ENCODE data around the gene SELP. TPM values are rescaled to one million over a fixed set of nuclear protein-coding genes. Genes with fewer than 3 reads are reported as not detected.
"Not testable (repeated sequence)": the region's sequence is repeated elsewhere in the genome, so short reads cannot be mapped to it uniquely, and the experiment has no call there.

The SELP gene
- not detected in 2 replicates for total RNA-seq (2014; rRNA removed; shearing (Covaris generic))

DNA sequence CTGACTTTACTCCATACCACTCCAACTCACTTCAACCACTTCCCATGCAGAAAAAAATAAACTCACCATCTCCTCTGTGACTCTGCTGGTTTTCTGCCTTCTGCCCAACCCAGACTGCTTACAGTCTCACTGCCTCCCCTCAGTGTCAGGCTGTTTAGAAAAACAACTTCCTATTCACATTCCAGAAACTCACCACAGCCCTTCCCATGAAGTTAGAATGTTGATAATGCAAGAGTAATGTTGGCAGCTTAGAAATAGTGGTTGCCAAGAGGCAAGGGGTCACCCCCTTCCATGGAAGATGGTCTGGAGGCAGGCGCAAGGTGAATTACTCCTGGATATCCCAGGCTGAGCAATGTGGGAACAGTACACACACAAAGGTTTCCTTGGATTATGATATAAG lies at the start of gene SELP:
Gene SELP, minus strand, starts transcription at position 119 of the 400 bp plus-strand sequence. Its CDS starts 50 bp downstream, at position 69.
- peak; percentile 4 for DNase-seq (ENCODE audit: low spot score)

DNA sequence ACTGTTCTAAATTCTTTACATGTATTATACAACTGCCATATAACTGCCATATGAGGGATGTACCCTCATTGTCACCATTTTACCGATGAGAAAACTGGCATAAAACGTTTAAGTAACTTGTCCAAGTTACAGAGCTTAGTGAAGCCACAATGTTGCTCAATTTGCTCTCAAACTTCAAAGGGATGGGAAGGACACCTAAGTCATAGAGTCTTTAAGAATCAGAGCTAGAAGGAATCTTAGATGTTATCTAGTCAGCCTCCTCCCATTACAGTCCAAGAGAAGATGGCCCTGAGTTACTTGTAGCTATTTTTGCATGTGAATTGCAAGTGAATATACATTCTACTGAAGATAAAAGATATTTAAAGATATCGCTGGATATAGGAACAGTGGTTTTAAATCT lies 49.8 kb upstream of the SELP start:
- no peak for DNase-seq (ENCODE audit: low spot score)

DNA sequence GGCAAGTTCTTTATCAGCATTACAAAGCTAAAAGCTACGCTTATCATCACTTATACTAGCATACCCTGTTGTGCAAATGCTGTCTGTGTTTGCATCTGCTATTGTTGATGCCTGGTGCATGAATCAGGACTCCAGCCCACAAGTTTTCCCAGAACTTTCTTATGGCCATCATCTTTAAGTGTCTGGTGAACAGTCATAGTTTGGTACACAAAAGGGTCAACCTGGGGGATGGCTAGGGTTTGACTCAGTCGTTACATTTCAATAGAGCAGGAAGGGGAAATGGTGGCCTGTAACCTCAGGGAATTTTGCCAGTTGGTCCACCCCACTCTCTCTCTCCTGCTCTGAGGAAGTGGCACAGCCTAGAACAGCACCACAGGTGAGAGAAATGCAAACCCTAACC lies 46.1 kb upstream of the SELP start:
- no peak for DNase-seq (ENCODE audit: low spot score)

DNA sequence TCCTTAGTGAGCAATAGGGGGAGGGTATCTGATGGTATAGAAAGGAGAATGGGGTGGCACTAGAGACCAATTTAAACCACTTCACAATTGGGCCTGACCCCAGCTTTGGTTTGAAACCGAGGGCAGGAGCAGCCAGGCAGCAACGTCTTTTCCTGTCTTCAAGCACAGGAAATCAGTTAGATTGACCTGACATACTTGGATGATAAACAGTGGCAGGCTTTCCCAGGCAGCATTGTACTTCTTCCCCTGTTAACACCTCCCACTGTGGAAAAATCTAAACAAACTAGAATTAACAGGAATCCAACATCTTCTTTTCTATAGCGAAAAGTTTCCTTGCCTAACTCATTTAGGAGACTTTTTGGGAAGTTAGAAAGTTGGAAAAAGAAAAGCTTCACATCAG lies 40.9 kb upstream of the SELP start:
- DNase-seq (ENCODE audit: low spot score): no peak

DNA sequence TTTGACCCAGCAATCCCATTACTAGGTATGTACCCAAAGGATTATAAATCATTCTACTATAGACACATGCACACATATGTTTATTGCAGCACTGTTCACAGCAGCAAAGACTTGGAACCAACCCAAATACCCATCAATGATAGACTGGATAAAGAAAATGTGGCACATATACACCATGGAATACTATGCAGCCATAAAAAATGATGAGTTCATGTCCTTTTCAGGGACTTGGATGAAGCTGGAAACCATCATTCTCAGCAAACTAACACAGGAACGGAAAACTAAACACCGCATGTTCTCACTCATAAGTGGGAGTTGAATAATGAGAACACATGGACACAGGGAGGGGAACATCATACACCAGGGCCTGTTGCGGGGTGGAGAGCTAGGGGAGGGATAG lies 40.3 kb upstream of the SELP start:
- not testable (repeated sequence) for DNase-seq (ENCODE audit: low spot score)

DNA sequence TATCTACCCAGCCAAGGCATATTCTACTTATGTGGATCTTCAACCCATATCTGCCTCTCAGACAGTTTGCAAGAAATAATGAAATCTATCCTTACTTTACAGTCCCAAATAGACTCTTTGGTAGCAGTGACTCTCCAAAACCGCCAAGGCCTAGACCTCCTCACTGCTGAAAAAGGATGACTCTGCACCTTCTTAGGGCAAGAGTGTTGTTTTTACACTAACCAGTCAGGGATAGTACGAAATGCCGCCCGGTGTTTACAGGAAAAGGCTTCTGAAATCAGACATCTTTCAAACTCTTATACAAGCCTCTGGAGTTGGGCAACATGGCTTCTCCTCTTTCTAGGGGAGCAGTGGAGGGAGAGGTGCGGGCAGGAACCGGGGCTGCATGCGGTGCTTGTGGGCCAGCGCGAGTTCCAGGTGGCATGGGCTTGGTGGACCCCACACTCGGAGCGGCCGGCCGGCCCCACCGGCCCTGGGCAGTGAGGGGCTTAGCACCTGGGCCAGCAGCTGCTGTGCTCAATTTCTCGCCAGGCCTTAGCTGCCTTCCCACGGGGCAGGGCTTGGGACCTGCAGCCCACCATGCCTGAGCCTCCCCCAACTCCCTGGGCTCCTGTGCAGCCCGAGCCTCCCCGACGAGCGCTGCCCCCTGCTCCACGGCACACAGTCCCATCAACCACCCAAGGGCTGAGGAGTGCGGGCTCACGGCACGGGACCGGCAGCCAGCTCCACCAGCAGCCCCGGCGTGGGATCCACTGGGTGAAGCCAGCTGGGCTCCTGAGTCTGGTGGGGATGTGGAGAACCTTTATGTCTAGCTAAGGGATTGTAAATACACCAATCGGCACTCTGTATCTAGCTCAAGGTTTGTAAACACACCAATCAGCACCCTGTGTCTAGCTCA lies 38.0 kb upstream of the SELP start:
- DNase-seq (ENCODE audit: low spot score): not testable (repeated sequence)

DNA sequence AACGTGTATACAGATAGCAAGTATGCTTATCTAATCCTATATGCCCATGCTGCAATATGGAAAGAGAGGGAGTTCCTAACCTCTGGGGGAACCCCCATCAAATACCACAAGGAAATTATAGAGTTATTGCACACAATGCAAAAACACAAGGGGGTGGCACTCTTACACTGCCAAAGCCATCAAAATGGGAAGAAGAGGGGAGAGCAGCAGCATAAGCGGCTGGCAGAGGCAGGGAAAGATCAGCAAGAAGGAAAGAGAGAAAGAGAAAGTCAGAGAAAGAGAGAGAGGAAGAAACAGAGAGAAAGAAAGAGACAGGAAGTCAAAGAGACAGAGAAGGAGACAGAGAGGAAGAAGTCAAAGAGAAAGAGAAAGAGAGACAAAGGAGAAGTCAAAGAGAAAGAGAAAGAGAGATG lies 37.3 kb upstream of the SELP start:
- DNase-seq (ENCODE audit: low spot score): not testable (repeated sequence)

DNA sequence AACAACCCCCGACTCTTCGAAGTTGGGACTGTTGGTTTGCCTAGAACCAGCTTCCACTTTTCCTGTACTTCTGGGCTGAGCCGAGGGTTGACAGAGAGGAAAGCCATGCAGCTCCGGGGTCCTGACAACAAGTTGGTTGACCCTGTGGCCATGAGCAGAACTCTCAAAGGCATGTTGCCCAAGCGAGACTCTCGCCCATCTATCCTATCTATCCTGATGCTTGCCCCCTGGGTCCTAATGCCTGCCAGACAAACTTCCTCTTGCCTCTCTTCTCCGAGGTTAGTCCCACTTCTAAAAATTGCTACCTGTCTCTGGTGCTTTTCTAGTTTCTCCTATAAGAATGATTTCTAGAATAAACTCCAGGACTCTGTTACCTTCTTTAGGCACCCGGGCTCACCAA lies 32.8 kb upstream of the SELP start:
- DNase-seq (ENCODE audit: low spot score): not testable (repeated sequence)

DNA sequence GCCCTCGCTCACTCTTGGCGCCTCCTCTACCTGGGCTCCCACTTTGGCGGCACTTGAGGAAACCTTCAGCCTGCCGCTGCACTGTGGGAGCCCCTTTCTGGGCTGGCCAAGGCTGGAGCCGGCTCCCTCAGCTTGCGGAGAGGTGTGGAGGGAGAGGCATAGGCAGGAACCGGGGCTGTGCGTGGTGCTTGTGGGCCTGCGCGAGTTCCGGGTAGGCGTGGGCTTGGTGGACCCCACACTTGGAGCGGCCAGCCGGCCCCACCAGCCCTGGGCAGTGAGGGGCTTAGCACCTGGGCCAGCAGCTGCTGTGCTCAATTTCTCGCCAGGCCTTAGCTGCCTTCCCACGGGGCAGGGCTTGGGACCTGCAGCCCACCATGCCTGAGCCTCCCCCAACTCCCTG lies 31.1 kb upstream of the SELP start:
- DNase-seq (ENCODE audit: low spot score): not testable (repeated sequence)

DNA sequence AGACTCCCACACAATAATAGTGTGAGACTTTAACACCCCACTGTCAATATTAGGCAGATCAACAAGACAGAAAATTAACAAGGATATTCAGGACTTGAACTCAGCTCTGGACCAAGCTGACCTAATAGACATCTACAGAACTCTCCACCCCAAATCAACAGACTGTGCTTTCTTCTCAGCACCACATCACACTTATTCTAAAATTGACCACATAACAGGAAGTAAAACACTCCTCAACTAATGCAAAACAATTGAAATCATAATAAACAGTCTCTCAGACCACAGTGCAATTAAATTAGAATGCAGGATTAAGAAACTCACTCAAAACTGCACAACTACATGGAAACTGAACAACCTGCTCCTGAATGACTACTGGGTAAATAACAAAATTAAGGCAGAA lies 28.9 kb upstream of the SELP start:
- not testable (repeated sequence) for DNase-seq (ENCODE audit: low spot score)

DNA sequence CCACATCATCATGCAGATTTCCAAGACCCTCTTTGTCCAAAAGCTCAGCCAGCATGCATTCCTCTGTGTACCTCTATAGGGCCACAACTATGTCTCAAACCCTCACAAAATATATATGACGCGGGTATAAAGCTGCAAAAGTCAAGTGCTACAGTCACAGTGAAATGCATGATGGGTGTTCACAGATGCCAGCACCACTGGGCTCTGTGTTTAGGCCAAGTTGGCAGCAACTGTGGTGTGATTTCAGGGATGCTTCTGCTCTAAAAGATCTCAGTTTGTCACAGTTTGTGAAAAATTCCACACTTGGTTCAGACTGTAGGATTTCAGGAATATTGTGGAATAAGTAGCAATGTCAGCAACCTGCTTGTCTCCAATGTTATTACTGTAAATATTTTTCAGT lies 23.9 kb upstream of the SELP start:
- DNase-seq (ENCODE audit: low spot score): no peak

DNA sequence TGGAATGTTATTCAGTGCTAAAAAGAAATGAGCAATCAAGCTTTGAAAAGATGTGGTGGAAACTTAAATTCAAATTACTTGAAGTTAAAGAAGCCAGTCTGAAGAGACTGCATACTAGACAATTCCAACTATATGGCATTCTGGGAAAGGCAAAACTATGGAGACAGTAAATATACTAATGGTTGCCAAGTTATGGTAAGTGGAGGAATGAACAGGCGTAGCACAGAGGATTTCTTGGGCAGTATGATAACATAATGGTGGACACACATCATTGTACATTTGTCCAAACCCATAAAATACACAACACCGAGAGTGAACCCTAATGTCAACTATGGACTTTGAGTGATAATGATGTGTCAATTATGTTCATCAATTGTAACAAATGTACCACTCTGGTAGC lies 21.1 kb upstream of the SELP start:
- no peak for DNase-seq (ENCODE audit: low spot score)

DNA sequence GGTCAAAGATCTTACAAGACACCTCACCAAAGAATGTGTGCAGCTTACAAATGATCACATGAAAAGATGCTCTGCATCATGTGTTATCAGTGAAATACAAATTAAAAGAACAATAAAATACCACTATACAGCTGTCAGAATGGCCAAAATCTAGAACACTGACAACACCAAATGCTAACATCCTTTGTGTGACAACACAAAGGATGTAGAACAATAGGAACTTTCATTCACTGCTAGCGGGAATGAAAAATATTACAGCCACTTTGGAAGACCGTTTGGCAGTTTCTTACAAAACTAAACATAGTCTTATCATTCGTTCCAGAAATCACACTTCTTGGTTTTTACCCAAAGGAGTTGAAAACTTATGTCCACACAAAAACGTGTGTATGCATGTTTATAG lies 20.6 kb upstream of the SELP start:
- no peak for DNase-seq (ENCODE audit: low spot score)

DNA sequence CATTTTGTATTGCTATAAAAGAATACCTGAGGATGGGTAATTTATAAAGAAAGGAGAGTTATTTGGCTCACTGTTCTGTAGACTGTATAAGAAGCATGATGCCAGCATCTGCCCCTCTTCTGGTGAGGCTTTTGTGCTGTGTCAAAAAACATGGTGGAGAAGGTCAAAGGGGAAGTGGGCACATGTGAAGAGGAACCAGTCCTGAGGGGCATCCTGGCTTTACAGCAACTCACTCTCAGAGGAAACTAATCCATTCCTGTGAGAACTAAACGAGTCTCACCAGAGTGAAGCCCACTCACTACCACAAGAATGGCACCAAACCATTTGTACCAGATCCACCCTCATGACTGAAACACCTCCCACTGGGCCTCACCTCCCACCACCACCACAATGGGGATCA lies 18.8 kb upstream of the SELP start:
- no peak for DNase-seq (ENCODE audit: low spot score)

DNA sequence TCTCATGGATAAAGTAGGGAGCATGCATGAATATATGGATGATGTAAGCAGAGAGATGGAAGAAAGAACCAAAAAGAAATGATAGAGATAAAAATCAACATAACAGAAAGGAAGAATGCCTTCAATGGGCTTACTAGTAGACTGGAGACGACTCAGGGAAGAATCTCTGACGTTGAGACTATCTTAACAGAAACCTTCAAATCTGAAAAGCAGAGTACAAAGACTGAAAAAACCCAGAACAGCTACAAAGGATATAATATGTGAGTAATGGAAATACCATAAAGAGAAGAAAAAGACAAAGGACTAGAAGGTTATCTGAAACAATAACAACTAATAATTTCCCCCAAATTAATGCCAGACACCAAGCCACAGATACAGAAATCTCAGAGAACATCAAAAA lies 18.3 kb upstream of the SELP start:
- no peak for DNase-seq (ENCODE audit: low spot score)

DNA sequence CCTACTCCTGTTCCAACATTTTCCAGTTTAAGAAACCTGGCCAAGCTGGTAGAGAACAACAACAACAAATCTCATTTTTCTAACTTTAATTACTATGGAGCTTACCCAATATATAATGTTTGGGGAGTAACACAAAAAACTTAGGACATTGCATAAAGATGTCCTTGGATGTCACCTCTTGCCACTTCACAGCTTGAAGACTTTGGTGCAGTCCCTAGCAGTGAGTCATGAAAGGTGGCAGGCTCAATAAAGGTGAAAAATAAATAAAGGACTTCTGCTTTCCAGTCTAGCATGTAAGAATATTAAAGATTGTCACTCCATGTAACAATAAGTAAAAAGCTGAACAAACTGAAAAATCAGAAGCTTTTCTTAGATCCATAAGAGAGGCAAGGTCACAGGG lies 17.6 kb upstream of the SELP start:
- DNase-seq (ENCODE audit: low spot score): no peak

DNA sequence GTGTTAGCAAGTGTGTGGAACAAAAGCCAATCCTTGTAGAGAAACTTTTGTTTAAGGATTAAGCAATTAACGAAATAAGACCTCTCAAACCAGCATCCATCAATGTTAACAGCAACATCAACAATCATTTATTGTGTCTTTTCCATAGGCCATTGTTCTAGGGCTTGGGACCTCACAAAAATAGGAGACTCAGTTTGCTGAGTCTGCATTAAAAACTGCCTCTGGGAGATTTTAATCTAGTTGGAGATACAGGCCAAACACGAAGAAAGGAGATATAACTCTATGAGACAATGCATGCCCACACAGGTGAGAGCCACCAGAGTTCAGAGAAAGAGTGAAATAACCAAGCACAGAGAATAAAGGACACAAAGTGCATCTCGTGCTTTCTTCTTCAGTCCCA lies 14.4 kb upstream of the SELP start:
- DNase-seq (ENCODE audit: low spot score): no peak

DNA sequence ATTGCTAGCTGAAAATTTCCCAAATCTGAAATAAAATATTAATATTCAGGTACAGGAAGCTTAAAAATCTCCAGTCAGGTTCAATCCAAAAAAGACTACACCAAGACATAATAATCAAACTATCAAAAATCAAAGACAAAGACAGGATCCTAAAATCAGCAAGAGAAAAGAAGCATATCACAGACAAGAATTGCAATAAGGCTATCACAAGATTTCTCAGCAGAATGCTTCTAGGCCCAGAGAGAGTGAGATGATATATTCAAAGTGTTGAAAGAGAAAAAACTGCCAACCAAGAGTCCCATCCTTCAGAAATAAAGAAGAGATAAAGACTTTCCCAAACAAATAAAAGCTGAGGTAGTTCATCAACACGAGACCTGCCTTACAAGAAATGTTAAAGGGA lies 5.0 kb upstream of the SELP start:
- no peak for DNase-seq (ENCODE audit: low spot score)

DNA sequence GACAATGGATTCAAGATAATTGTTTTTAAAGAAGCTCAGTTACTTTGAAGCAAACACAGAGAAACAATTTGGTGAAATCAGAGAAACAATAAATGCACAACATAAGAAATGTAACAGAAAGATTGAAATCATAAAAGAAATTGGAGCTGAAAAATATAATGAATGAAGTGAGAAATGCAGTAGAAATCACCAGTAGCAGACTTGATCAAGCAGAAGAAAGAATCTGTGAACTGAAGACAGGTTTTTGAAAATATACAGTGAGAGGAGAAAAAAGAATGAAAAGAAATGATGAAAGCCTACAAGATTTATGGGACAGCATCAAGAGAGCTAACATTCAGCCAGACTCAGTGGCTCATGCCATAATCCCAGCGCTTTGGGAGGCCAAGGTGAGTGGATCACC lies 4.2 kb upstream of the SELP start:
- no peak for DNase-seq (ENCODE audit: low spot score)

DNA sequence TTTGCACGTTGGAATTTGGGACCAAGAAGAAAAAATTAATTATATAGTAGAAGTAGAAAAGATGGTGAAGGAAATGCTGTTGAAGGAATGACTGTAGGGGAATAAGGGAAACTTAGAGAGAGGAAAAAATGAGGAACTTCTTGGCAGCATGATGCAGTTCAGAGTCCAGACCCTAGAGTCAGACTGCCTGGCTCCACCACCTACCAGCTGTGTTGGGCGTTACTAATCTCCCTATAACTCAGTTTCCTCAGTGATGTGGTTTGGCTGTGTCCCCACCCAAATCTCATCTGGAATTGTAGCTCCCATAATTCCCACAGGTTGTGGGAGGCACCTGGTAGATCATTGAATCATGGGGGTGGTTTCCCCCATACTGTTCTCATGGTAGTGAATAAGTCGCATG lies 1.3 kb upstream of the SELP start:
- no peak for DNase-seq (ENCODE audit: low spot score)

DNA sequence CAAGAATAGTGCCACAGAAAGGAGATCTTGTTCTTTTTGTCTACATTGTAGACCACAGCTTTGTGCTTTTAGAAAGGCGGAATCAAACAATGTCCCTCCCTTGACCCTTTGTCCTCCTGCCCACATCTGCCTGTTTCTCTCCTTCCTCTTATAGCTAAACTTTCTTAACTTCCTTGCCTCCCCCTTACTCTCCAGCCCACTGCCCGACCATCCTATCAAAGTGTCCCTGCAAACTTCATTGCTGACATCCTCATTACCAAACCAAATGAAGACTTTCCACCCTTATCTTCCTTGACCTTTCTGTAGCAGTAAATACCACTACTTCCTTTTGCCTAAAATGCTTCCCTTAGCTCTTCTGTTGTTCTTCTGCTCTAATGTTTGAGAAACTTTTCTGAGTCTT lies 5.0 kb downstream of the SELP start:
- DNase-seq (ENCODE audit: low spot score): no peak

DNA sequence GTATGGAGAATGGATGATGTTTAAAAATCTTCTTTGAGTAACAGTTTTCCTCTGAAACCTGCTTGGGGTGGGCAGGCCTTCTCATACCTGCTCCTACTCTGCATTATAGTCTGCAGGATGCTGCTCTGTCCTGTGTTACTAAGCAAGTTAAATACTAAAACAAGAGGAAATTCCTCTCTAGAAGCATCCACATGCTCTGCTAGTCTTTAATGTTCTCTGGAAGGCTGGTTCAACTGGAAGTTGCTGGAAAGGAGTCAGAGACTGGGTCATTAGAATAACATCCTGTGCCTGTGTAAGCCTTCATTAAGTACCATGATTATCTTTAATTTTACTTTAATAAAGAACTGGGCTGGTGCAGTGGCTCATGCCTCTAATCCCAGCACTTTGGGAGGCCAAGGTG lies 5.8 kb downstream of the SELP start:
- no peak for DNase-seq (ENCODE audit: low spot score)

DNA sequence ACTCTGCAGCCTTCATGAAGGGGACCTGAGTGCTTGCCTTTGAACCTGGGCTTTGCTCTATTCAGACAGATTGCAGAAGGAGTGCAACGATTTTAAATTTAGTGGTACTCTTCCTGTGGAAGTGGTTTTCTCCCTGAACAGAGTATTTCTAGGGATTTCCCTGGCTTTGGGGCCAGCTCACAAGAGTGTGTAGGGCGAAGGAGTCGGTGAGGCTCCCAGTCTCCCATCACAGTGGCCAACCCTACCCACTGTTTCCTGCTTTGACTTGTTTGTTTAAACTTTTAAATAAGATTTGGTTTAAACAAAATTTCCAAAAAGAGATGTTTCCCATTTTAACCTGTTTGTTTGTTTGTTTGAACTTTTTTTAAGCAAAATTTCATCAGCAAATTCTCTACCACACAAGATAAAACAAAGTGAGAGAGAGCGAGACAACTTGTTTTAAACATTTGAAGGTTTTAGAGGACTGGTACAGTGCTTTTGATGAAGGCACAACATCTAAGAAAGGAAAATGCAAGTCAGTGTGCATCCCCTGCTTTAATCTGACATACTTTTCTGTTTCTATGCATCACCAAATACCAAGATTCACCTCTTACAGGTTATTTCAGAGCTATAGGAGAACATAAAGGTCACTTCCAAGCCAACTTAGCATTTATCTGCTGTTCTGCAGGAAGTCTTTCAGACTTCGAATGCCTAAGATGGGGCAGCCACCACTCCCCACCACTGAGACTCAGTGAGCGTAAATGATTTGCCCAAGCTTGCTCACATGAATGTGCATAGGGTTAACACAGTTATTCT lies 6.6 kb downstream of the SELP start:
- DNase-seq (ENCODE audit: low spot score): no peak

All from HT-29 (cell line).